Esophagus muscularis mucosa (tissue), 4 donors: ENCODE measurements around the gene KCNA5.

Experiments
- CTCF ChIP-seq, 3 experiments: fragments of 200-600 bp in 2 of 3; fragments of 450-650 bp in 1 of 3; sonication (generic) in 2 of 3; IDR thresholded peaks; one replicate each; pipeline ENCODE4 v1.5.1; 2017 to 2019; ENCODE audit warnings: antibody characterized with exemption in 3 of 3, mild to moderate bottlenecking in 2 of 3, moderate library complexity in 1 of 3
- EP300 ChIP-seq: sonication (generic); formaldehyde crosslinking; IDR thresholded peaks from one replicate; pipeline ENCODE4 v1.6.1; 2017; ENCODE audit warnings: antibody characterized with exemption
- POLR2A ChIP-seq: fragments of 450-650 bp; IDR thresholded peaks from one replicate; pipeline ENCODE4 v1.6.1; 2017; ENCODE audit warnings: antibody characterized with exemption, moderate library complexity, mild to moderate bottlenecking, low read depth
- POLR2AphosphoS5 ChIP-seq, 2 donors: sonication (generic); formaldehyde crosslinking; IDR thresholded peaks; one replicate each; pipeline ENCODE4 v1.6.1; 2017; ENCODE audit warnings: antibody characterized with exemption in 2 of 2

DNA sequence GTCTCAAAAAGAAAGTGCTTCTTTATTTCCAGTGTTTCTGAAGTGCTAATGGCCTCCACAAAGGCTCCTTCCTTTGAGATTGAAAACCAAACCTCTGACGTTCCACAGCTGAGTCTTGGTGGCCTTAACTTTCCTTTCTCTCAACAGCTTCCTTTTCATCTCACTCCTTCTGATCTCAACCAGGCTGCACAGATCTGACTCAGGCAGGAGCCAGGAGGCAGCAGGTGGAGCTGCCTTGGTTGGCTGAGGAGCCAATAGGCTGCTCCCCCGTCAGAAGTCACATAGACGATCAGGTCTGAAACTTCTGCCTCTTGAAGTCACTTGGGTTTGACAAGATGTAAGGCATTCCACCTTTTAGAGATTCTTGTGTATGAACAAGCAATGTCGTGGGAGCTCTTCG, 9.1 kb upstream of the KCNA5 start:
- TF ChIP-seq CTCF (IDR thresholded peaks at IDR 0.05): no peak
- no peak for TF ChIP-seq POLR2A
- TF ChIP-seq EP300: no peak
- TF ChIP-seq POLR2AphosphoS5 (IDR thresholded peaks at IDR 0.05): no peak
